Measurements from ENCODE around the gene MEN1.
"Not testable (repeated sequence)": the region's sequence is repeated elsewhere in the genome, so short reads cannot be mapped to it uniquely, and the experiment has no call there.

Gene MEN1

GRCh38 chr11:64845776-64846129 is 35.4 kb upstream of the MEN1 start:
- DNase-seq (ENCODE audit: low spot score): not testable (repeated sequence)

GRCh38 chr11:64845129-64845775 is 34.9 kb upstream of the MEN1 start:
- DNase-seq (ENCODE audit: low spot score): no peak

- DNase-seq (ENCODE audit: low spot score): peak; percentile 83
These were observed 34.2 kb upstream of the MEN1 start, which contains the start of gene CDC42BPG for GRCh38 chr11:64844330-64845128. Gene CDC42BPG (minus strand): TSS chr11:64844653. CDS start chr11:64844569, 84 bp downstream.

GRCh38 chr11:64843686-64844329 is 33.5 kb upstream of the MEN1 start:
- DNase-seq (ENCODE audit: low spot score): peak; percentile 5

GRCh38 chr11:64842851-64843685 is 32.7 kb upstream of the MEN1 start:
- DNase-seq (ENCODE audit: low spot score): peak; percentile 82

GRCh38 chr11:64842366-64842759 is 32.0 kb upstream of the MEN1 start:
- no peak for DNase-seq (ENCODE audit: low spot score)

- DNase-seq (ENCODE audit: low spot score): no peak
These were observed 31.4 kb upstream of the MEN1 start for GRCh38 chr11:64841592-64842365.

GRCh38 chr11:64839887-64840782 is 29.8 kb upstream of the MEN1 start:
- DNase-seq (ENCODE audit: low spot score): no peak

GRCh38 chr11:64839335-64839734 is 29.0 kb upstream of the MEN1 start:
- DNase-seq (ENCODE audit: low spot score): no peak

GRCh38 chr11:64838600-64839334 is 28.4 kb upstream of the MEN1 start:
- no peak for DNase-seq (ENCODE audit: low spot score)

GRCh38 chr11:64837887-64838351 is 27.6 kb upstream of the MEN1 start:
- DNase-seq (ENCODE audit: low spot score): no peak

- no peak for DNase-seq (ENCODE audit: low spot score)
These were observed 26.2 kb upstream of the MEN1 start for GRCh38 chr11:64836448-64837072.

- DNase-seq (ENCODE audit: low spot score): no peak
These were observed 25.5 kb upstream of the MEN1 start for GRCh38 chr11:64835616-64836447.

GRCh38 chr11:64834723-64835615 is 24.6 kb upstream of the MEN1 start:
- DNase-seq (ENCODE audit: low spot score): peak; percentile 49

- DNase-seq (ENCODE audit: low spot score): no peak
These were observed 23.8 kb upstream of the MEN1 start for GRCh38 chr11:64834031-64834722.

- DNase-seq (ENCODE audit: low spot score): no peak
These were observed 23.2 kb upstream of the MEN1 start for GRCh38 chr11:64833509-64833908.

- no peak for DNase-seq (ENCODE audit: low spot score)
These were observed 22.8 kb upstream of the MEN1 start for GRCh38 chr11:64833198-64833502.

All from LoVo (cell line).